ENCODE results near the gene BCL3. TPM values are rescaled to one million over a fixed set of nuclear protein-coding genes. Genes with fewer than 3 reads are reported as not detected.
A peak's percentile ranks its signal among the peaks of the same experiment; 100 is the strongest.

BCL3 gene
- total RNA-seq, 1 donor from 2014 or later: not detected

DNA sequence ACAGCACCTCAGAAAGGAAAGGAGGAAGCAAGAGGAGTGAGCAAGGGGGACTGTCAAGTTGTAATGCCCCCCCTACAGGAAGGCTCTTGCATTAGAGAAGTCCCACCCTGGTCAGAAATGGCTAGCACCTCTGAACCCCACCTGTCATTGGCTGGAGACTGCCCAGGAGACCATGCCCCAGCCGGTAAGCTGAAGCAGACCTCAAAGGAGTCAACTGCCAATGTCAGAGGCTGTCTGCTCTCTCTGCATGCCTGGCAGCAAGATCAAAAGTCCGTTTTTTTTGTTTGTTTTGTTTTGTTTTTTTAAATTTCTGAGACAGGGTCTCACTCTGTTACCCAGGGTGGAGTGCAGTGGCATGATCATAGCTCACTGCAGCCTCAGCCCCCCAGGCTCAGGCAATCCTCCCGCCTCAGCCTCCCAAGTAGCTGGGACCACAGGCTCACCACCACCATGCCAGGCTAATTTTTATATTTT is 8.1 kb upstream of the BCL3 start:
- H3K4me1 ChIP-seq: no peaks in the 10 kb centered on the region
- Mint-ChIP-seq H3K4me3 (no peak overlapping the region), H3K36me3 (no peaks in the 10 kb centered on the region), H3K9me3 (no peaks in the 10 kb centered on the region), H3K27ac (no peak overlapping the region), H3K4me1 (peaks cover 7% of the 10 kb centered on the region), H3K27me3 (ENCODE audit: insufficient read depth, low read depth) (peaks cover 21% of the 10 kb centered on the region)
- DNase-seq (ENCODE audit: low spot score): no peak
- H3K36me3 ChIP-seq: no peaks in the 10 kb centered on the region
- peaks cover 10% of the 10 kb centered on the region for H3K27me3 ChIP-seq
- no peaks in the 10 kb centered on the region for H4K20me1 ChIP-seq (ENCODE audit: low read depth)
- no peak overlapping the region for H3K9ac ChIP-seq
- TF ChIP-seq EZH2 (IDR thresholded peaks at IDR 0.05) (no peak), EZH2phosphoT487 (IDR thresholded peaks at IDR 0.05) (no peak)
- TF ChIP-seq, protein P1, sequence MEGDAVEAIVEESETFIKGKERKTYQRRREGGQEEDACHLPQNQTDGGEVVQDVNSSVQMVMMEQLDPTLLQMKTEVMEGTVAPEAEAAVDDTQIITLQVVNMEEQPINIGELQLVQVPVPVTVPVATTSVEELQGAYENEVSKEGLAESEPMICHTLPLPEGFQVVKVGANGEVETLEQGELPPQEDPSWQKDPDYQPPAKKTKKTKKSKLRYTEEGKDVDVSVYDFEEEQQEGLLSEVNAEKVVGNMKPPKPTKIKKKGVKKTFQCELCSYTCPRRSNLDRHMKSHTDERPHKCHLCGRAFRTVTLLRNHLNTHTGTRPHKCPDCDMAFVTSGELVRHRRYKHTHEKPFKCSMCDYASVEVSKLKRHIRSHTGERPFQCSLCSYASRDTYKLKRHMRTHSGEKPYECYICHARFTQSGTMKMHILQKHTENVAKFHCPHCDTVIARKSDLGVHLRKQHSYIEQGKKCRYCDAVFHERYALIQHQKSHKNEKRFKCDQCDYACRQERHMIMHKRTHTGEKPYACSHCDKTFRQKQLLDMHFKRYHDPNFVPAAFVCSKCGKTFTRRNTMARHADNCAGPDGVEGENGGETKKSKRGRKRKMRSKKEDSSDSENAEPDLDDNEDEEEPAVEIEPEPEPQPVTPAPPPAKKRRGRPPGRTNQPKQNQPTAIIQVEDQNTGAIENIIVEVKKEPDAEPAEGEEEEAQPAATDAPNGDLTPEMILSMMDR (IDR thresholded peaks at IDR 0.05): no peak
- no peak overlapping the region for H2AFZ ChIP-seq (replicated peaks)
- no peak overlapping the region for H3K4me3 ChIP-seq
- no peaks in the 10 kb centered on the region for H3K79me2 ChIP-seq (ENCODE audit: low read depth)
- H3F3A ChIP-seq (ENCODE audit: low read depth): no peaks in the 10 kb centered on the region
- H3K9me3 ChIP-seq (ENCODE audit: low read depth): no peaks in the 10 kb centered on the region
- H3K4me2 ChIP-seq: no peak overlapping the region
- no peak overlapping the region for H3K27ac ChIP-seq

DNA sequence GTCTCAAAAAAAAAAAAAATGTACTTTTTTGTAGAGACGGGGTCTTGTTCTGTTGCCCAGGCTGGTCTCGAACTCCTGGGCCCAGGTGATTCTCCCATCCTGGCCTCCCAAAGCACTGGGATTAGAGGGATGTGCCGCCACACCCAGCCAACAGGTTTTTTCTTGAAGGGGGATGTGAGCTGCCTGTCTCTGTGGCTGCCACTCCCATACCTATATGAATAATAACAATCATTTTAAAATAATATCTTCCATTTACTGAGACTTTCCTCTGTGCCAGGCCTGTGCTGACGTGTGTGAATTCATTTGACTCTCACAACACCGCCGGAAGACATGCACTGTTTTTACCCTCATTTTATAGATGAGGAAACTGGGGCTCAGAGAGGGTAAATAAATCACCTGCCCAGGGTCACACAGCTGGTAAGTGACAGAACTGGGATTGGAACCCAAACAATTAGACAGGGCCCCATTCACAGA is 7.2 kb upstream of the BCL3 start:
- no peaks in the 10 kb centered on the region for H3K9me3 ChIP-seq (ENCODE audit: low read depth)
- no peak for DNase-seq (ENCODE audit: low spot score)
- H3K36me3 Mint-ChIP-seq: no peaks in the 10 kb centered on the region
- no peak overlapping the region for H2AFZ ChIP-seq (replicated peaks)
- H3K4me1 ChIP-seq: no peaks in the 10 kb centered on the region
- peaks cover 30% of the 10 kb centered on the region for H3K27me3 Mint-ChIP-seq (ENCODE audit: insufficient read depth, low read depth)
- H4K20me1 ChIP-seq (ENCODE audit: low read depth): no peaks in the 10 kb centered on the region
- peaks cover 19% of the 10 kb centered on the region for H3K27me3 ChIP-seq
- H3K27ac Mint-ChIP-seq: no peak overlapping the region
- H3K4me3 ChIP-seq: no peak overlapping the region
- H3K4me3 Mint-ChIP-seq: no peak overlapping the region
- no peaks in the 10 kb centered on the region for H3F3A ChIP-seq (ENCODE audit: low read depth)
- H3K79me2 ChIP-seq (ENCODE audit: low read depth): no peaks in the 10 kb centered on the region
- H3K4me2 ChIP-seq: no peak overlapping the region
- TF ChIP-seq EZH2phosphoT487 (IDR thresholded peaks at IDR 0.05): no peak
- TF ChIP-seq, protein P1 (IDR thresholded peaks at IDR 0.05): no peak
- TF ChIP-seq EZH2 (IDR thresholded peaks at IDR 0.05): no peak
- no peak overlapping the region for H3K9ac ChIP-seq
- H3K36me3 ChIP-seq: no peaks in the 10 kb centered on the region
- H3K9me3 Mint-ChIP-seq: no peaks in the 10 kb centered on the region
- H3K27ac ChIP-seq: no peak overlapping the region
- H3K4me1 Mint-ChIP-seq: peaks cover 7% of the 10 kb centered on the region

DNA sequence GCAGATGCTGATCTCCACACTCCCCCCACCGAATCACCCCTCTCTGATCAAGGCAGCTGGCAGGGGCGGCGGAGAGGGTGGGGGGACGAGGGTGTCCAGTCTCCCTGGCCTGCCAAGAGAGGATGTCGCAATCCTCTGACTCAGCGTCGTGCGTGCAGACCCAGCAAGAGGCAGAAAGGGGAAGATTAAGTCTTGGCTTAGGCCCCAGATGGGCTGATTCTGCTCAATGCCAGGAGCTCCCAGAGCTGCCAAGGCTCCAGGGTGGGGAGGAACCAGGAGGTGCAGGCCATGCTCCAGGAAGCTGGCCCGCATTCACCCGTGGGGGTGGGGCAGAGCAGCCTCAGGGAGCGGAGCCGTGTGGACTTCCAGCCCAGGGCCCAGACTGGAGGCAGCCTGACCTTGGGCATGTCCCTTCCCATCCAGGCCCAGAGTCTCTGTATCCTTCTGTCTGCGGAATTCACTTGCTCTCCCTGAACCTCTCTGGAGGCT is 6.6 kb upstream of the BCL3 start:
- Histone ChIP-seq H3K27ac (no peak overlapping the region), H3K27me3 (peaks cover 25% of the 10 kb centered on the region), H3K9ac (no peak overlapping the region), H4K20me1 (ENCODE audit: low read depth) (peaks cover 5% of the 10 kb centered on the region), H3K9me3 (ENCODE audit: low read depth) (no peaks in the 10 kb centered on the region), H3F3A (ENCODE audit: low read depth) (no peaks in the 10 kb centered on the region), H2AFZ (replicated peaks) (no peak overlapping the region), H3K4me2 (no peak overlapping the region), H3K36me3 (no peaks in the 10 kb centered on the region), H3K79me2 (ENCODE audit: low read depth) (no peaks in the 10 kb centered on the region), H3K4me3 (no peak overlapping the region), H3K4me1 (no peaks in the 10 kb centered on the region)
- TF ChIP-seq EZH2phosphoT487 (IDR thresholded peaks at IDR 0.05) (no peak), EZH2 (IDR thresholded peaks at IDR 0.05) (no peak)
- TF ChIP-seq, protein P1 (IDR thresholded peaks at IDR 0.05): no peak
- H3K27ac Mint-ChIP-seq: no peak overlapping the region
- peaks cover 34% of the 10 kb centered on the region for H3K27me3 Mint-ChIP-seq (ENCODE audit: insufficient read depth, low read depth)
- no peaks in the 10 kb centered on the region for H3K9me3 Mint-ChIP-seq
- H3K4me3 Mint-ChIP-seq: no peak overlapping the region
- H3K36me3 Mint-ChIP-seq: no peaks in the 10 kb centered on the region
- peak; percentile 20 for DNase-seq (ENCODE audit: low spot score)
- H3K4me1 Mint-ChIP-seq: peaks cover 9% of the 10 kb centered on the region
